Esophagus (tissue), 2 donors: ENCODE data around the gene PRSS50. TPM values are rescaled to one million over a fixed set of nuclear protein-coding genes. Genes with fewer than 3 reads are reported as not detected.

ENCODE experiments used
- H3K27ac ChIP-seq, 2 donors: one replicate each; pipeline ENCODE4 v1.5.1; 2013; ENCODE audit warnings: low read depth in 2 of 2, mild to moderate bottlenecking in 2 of 2, inconsistent platforms in 1 of 2, low read length in 1 of 2, moderate library complexity in 1 of 2
- H3K27me3 ChIP-seq, 2 donors: one replicate each; pipeline ENCODE4 v1.6.1; 2013; ENCODE audit warnings: low read length in 2 of 2, control low read depth in 1 of 2, mild to moderate bottlenecking in 1 of 2; ENCODE audit not compliant: insufficient read depth in 2 of 2, control insufficient read depth in 1 of 2
- H3K36me3 ChIP-seq, 2 donors: one replicate each; pipeline ENCODE4 v1.6.1; 2013; ENCODE audit warnings: low read length in 1 of 2; ENCODE audit not compliant: control insufficient read depth in 2 of 2, insufficient read depth in 2 of 2
- H3K4me1 ChIP-seq, 2 donors: one replicate each; pipeline ENCODE4 v1.6.1; 2013; ENCODE audit warnings: low read length in 1 of 2; ENCODE audit not compliant: control insufficient read depth in 2 of 2, insufficient read depth in 2 of 2
- H3K4me3 ChIP-seq, 2 donors: one replicate each; pipeline ENCODE4 v1.5.1; 2013; ENCODE audit warnings: low read length in 2 of 2, mild to moderate bottlenecking in 2 of 2, low read depth in 1 of 2, moderate library complexity in 1 of 2
- H3K9me3 ChIP-seq, 2 donors: one replicate each; pipeline ENCODE4 v1.6.1; 2013; ENCODE audit warnings: mild to moderate bottlenecking in 2 of 2, low read depth in 1 of 2, low read length in 1 of 2, moderate library complexity in 1 of 2; ENCODE audit not compliant: control insufficient read depth in 2 of 2, insufficient read depth in 1 of 2
- WGBS, 2 donors: extraction: QIAGEN DNeasy Blood & Tissue Kit; methylation state at CpG; one replicate each; pipeline ENCODE4 v1.1.7; 2013; 5-methylcytosine and 5-hydroxymethylcytosine counted together
- polyA plus RNA-seq, 2 donors: library from polyadenylated mRNA; stranded (reverse); fragments of 200-250 nt; gene quantifications; one replicate each; pipeline ENCODE4 v1.2.3, GENCODE V29; 2013
- donor health status: healthy with polysubstance abuse.
- donor health status: Bipolar disorder and iron deficiency.

Gene PRSS50
- polyA plus RNA-seq, 2 donors, result 0.06 TPM

DNA sequence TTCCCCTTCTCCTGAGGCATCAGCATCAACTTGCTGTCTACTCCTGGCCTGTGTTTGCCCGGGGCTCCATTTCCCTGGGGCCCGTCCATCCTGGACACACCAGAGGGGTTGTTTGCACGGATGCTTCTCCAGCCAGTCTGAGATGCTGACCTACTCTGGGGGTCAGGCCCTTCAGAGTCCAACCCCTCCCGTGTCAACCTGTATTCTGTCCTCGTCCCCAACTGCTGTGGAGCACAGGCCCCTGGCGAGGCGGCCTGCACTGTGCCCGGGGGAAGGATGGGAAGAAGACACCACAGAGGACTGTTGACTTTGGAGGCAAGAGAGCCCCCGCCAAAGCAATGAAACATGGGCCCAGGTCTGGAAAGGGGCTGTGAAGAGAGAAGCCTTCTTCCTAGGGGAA is 50.0 kb downstream of the PRSS50 start:
- H3K4me3 ChIP-seq, result no peak overlapping the region
- peaks cover 0 to 20% of the 10 kb centered on the region in 2 donors for H3K36me3 ChIP-seq
- no peaks in the 10 kb centered on the region for H3K9me3 ChIP-seq
- 87 to 91% methylated on average over 9 of the region's 9 CpGs for WGBS, 2 donors
- H3K27ac ChIP-seq, result no peak overlapping the region
- H3K4me1 ChIP-seq, result peaks cover 0 to 2% of the 10 kb centered on the region in 2 donors
- no peaks in the 10 kb centered on the region for H3K27me3 ChIP-seq

DNA sequence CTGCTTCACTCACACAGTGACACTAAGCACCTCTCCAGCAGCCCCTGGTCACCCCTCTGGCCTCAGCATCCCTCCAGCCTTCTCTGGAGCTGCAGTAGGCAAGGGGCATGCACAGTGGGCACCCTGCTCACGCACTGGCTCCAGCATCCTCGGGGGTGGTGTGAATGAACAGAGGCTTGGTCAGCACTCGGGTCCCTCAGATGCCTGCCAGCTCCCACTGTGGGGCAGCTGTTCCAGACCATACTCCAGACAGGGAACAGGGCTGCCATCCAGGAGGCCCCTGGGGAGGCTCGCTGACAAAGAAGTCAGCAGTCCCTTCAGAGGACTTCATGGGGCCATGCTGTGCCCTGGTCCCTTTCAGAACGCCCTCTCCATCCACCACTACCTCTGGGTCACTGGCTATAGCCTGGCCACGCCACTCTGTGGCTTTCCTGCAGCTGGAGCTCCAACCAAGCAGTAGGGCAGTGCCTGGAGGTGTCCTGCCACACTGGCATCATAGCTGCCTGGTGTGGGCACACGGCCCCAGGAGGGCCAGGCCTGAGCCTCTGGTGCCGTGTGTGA is 50.5 kb downstream of the PRSS50 start:
- Histone ChIP-seq H3K36me3 (peaks cover 0 to 20% of the 10 kb centered on the region in 2 donors), H3K4me1 (peaks cover 0 to 4% of the 10 kb centered on the region in 2 donors), H3K4me3 (no peak overlapping the region), H3K27ac (no peak overlapping the region), H3K27me3 (no peaks in the 10 kb centered on the region), H3K9me3 (no peaks in the 10 kb centered on the region)
- WGBS, 2 donors, result 78 to 86% methylated on average over 8 of the region's 8 CpGs

DNA sequence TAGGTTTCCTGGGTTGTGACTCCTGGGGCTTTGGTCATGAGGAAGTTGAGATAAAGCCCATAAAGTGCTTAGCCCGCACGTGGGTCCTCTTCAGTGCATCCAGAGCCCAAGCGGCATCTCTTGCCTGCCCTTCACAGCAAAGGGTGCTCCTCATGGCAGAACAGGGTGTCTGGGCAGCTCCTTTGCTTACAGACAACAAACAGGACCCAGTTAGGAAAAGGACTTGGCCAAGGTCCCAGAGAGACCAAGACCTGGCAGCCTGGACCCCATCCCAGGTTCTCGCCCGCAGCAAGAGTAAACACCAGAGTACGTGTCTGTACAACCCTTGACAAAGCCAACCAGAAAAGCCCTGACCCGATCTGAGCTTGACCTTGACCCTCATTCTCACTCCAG is 51.2 kb downstream of the PRSS50 start:
- Histone ChIP-seq H3K4me3 (no peak overlapping the region), H3K27ac (no peak overlapping the region), H3K4me1 (peaks cover 0 to 4% of the 10 kb centered on the region in 2 donors), H3K9me3 (no peaks in the 10 kb centered on the region), H3K36me3 (peaks cover 0 to 13% of the 10 kb centered on the region in 2 donors), H3K27me3 (no peaks in the 10 kb centered on the region)
- WGBS, 2 donors, result 49 to 62% methylated on average over 7 of the region's 7 CpGs

DNA sequence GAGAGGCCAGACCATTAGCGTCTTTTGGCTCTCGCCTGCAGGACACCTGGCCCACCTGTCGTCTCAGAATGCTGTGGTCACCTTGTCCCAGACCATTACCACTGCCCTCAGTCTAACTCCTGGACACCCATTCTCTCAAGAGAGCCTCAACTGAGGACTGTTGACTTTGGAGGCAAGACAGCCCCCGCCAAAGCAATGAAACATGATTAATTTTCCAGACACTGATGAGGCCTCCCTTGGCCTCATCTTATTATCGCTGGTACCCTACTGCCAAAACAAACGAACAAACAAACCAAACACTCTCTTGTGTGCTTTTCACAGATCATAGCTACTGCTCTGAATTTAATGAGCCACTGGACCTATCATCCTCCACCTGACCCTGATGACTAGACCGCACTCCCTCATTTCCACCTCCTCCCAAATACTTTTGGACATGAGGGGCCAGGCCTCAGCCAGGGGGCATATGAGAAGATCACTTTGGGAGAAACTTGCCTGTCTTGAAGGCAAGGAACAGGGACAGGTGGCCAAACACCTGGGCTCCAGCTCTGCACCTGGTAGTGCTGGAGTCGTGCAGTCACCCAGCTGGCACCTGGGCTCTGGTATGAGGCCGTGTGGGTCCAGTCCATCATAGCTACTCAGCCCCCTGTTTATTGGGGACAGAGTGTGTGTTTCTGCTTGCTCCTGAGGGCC is 51.8 kb downstream of the PRSS50 start:
- 80 to 81% methylated on average over 9 of the region's 9 CpGs for WGBS, 2 donors
- Histone ChIP-seq H3K27me3 (no peaks in the 10 kb centered on the region), H3K9me3 (no peaks in the 10 kb centered on the region), H3K4me3 (no peak overlapping the region), H3K36me3 (peaks cover 0 to 8% of the 10 kb centered on the region in 2 donors), H3K4me1 (peaks cover 0 to 9% of the 10 kb centered on the region in 2 donors), H3K27ac (no peak overlapping the region)

DNA sequence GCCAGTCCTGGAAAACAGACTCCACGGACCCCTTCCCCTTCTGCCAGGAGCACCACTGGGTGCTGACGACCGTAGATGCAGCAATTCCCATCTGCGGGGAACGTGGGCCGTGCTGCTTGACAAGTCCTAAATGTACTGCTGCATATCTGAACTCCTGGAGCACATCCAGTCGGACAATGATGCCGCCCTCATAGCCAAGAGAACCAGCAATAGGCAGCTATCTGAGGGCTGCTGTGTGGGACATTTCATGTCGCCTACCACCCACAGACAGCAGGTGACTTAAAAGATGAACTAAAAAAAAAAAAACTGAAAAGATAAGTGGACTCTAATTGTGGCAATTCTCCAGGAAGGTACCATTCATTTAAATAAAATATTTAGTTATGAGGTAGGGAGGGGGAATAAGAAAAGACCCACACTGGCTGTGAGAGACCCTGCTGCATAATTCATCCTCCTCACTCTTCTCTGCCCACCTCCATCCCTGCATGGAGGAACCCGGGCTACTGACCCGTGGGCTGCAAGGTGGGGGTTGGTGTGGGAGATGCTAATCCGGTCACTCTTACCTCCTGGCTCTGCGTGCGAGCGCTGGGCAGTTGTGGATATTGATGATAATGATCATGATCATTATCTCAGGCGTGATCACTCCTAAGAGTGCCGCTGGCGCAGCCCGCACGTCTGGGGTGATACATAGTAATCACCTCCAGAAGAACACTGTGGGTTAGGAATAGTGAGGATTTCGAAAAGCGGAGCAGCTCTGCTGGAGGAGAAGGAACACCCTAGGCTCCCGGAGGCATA is 52.5 kb downstream of the PRSS50 start:
- 74 to 80% methylated on average over 22 to 23 of the region's 23 CpGs for WGBS, 2 donors
- Histone ChIP-seq H3K9me3 (no peaks in the 10 kb centered on the region), H3K27ac (no peak overlapping the region), H3K4me3 (no peak overlapping the region), H3K36me3 (peaks cover 0 to under 1% of the 10 kb centered on the region in 2 donors), H3K27me3 (no peaks in the 10 kb centered on the region), H3K4me1 (peaks cover 3 to 15% of the 10 kb centered on the region in 2 donors)

DNA sequence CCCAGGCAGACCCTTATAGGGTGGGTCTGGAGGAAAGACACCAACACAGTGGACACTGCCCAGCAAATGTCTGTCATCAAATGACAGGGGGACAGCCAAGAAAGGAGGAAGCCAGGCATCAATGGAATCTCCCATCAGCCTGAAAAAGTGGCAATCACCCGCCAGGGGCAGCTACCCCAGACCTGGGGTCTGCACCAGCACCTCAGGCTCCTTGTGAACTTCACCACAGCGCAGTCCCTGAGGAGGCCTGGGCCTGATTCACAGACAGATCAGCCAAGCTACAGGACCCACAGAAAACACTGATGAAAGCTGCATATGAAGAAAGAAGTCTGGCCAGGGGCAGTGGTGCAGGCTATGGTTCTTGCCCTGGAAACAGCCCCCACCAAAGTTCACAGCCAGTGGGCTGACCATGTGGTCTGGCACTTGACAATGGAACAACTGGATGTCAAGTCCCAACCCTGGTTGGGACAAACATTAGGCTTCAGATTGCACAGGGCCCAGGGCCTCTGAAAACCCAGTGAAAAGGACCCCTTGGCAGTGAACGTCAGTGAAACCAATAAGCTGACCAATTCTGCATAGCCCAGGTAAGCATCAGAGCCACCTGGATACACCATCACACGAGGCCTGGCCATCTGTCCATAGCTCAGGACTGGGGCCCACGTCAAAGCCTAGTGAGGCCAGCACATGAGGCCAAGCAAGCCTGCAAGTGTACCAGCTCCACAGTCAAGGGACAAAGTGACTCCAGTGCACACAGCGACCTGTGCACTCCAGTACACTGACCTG is 53.3 kb downstream of the PRSS50 start:
- H3K4me3 ChIP-seq, result no peak overlapping the region
- H3K27me3 ChIP-seq, result no peaks in the 10 kb centered on the region
- no peaks in the 10 kb centered on the region for H3K36me3 ChIP-seq
- peaks cover 3 to 19% of the 10 kb centered on the region in 2 donors for H3K4me1 ChIP-seq
- no peaks in the 10 kb centered on the region for H3K9me3 ChIP-seq
- H3K27ac ChIP-seq, result no peak overlapping the region
- WGBS, 2 donors, result 91% methylated on average over 6 of the region's 6 CpGs

DNA sequence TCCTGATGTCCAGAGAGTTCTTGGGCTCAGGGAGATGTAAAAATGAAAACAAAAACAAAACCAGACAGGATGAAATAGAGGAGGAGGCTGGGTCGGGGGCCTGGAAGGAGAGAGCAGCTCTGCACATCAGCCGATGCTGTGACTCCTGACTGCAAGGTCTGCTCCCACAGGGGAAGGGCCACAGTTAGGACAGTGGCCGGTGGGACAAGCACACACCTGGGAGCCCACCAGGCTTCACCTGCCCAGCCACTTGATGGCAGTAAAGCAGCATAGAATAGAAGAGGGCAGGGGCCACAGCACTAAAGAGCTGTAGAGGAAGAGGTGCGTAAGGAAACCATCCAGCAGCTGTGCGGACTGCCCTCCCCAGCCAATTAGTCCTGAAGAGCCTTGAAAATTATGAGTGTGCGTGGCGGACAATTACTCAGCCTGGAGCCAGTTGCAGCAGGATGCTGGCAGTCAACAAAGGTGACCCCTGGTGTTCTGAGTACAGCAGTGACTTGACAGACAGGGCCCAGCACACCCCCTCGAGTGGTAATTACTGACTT is 54.0 kb downstream of the PRSS50 start:
- Histone ChIP-seq H3K4me1 (peaks cover 3 to 19% of the 10 kb centered on the region in 2 donors), H3K36me3 (no peaks in the 10 kb centered on the region), H3K4me3 (no peak overlapping the region), H3K9me3 (no peaks in the 10 kb centered on the region), H3K27ac (no peak overlapping the region), H3K27me3 (no peaks in the 10 kb centered on the region)
- WGBS, 2 donors, result 69 to 72% methylated on average over 8 of the region's 8 CpGs

DNA sequence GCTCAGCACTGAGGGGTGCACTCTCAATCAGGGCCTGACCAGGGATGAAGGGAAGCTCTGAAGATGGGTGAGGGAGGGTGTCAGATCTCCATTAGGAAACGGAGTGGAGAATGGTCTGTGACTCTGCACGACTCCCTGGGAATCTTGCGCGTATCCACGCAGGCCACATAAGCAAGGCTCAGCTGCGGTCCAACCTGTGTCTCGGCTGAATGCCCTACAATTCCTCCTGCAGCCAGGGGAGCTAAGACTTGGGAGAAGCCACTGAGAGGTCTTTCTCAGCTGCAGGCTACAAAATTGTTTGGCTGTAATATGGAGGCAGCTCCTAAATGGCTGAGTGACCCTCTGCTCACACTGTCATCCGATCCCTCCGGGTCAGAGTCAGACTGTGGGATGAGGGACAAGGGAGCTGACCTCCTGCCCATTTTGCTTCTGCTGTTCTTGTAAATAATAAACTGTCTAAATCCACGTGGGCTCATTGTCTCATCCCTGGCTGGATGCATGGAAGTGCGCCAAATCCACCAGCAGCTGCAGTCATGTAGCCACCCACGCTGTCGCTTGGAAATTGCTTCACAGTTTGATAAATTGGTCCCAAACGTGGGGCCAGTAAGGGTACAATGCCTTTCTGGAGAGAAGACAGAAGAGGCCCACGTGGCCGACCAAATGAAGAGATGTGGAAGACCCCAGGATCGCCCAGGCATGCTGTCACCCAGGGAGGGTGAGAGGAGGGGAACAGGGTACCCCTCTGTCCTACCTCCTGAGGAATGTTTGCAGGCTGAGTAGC is 54.7 kb downstream of the PRSS50 start:
- Histone ChIP-seq H3K9me3 (no peaks in the 10 kb centered on the region), H3K27ac (no peak overlapping the region), H3K36me3 (no peaks in the 10 kb centered on the region), H3K4me1 (peaks cover 3 to 19% of the 10 kb centered on the region in 2 donors), H3K27me3 (no peaks in the 10 kb centered on the region), H3K4me3 (no peak overlapping the region)
- 59% methylated on average over 17 of the region's 17 CpGs for WGBS, 2 donors
